Ishikawa (cell line): ENCODE measurements around the gene MSANTD1.

Experiments used
- CEBPB ChIP-seq: IDR thresholded peaks from 2 replicates; pipeline ENCODE4 v1.6.1; 2012
- EGR1 ChIP-seq: IDR thresholded peaks from 2 replicates; pipeline ENCODE4 v1.6.1; 2012
- EP300 ChIP-seq: IDR thresholded peaks from 2 replicates; pipeline ENCODE4 v1.6.1; 2012; ENCODE audit warnings: borderline replicate concordance
- FOXM1 ChIP-seq: IDR thresholded peaks from 2 replicates; pipeline ENCODE4 v1.6.1; 2012; ENCODE audit warnings: low read depth, borderline replicate concordance
- RAD21 ChIP-seq: IDR thresholded peaks from 2 replicates; pipeline ENCODE4 v1.6.1; 2012; ENCODE audit warnings: low read depth
- YY1 ChIP-seq: IDR thresholded peaks from 2 replicates; pipeline ENCODE4 v1.6.1; 2012; ENCODE audit warnings: low read depth
- ZBTB7A ChIP-seq: IDR thresholded peaks from 2 replicates; pipeline ENCODE4 v1.6.1; 2012; ENCODE audit warnings: low read depth
- TF ChIP-seq, protein P1 (sequence below): IDR thresholded peaks from 2 replicates; pipeline ENCODE4 v1.6.1; 2012
- TF ChIP-seq, protein P2 (sequence below): IDR thresholded peaks from 2 replicates; pipeline ENCODE4 v1.6.1; 2012
- TF ChIP-seq, protein P3 (sequence below): IDR thresholded peaks from 2 replicates; pipeline ENCODE4 v1.6.1; 2012; ENCODE audit warnings: low read depth, mild to moderate bottlenecking

DNA sequence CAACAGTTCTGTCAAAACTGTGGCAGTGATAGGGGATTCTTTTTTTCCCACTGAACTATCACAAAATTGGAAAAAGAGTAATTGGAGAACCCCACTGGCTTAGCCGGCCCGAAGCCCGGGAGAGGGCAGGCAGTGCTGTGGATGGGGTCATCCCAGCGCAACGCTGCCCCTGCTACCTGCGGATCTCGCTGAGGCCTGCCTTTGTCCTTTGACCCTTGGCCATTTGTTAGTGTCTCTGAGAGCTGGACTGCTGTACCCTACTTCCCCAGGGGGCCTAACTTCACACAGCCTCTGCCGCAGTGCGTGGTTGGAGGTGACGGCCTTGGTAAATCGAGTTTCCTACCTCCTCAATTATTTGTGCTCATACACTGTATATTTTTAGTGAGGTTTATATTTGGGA lies 43.0 kb upstream of the MSANTD1 start:
- TF ChIP-seq RAD21 (no peak), EP300 (no peak), EGR1 (no peak), CEBPB (no peak), YY1 (no peak), FOXM1 (no peak), ZBTB7A (no peak)
- TF ChIP-seq, protein P1, sequence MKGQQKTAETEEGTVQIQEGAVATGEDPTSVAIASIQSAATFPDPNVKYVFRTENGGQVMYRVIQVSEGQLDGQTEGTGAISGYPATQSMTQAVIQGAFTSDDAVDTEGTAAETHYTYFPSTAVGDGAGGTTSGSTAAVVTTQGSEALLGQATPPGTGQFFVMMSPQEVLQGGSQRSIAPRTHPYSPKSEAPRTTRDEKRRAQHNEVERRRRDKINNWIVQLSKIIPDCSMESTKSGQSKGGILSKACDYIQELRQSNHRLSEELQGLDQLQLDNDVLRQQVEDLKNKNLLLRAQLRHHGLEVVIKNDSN: no peak
- TF ChIP-seq, protein P2, sequence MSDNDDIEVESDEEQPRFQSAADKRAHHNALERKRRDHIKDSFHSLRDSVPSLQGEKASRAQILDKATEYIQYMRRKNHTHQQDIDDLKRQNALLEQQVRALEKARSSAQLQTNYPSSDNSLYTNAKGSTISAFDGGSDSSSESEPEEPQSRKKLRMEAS: no peak
- TF ChIP-seq, protein P3, sequence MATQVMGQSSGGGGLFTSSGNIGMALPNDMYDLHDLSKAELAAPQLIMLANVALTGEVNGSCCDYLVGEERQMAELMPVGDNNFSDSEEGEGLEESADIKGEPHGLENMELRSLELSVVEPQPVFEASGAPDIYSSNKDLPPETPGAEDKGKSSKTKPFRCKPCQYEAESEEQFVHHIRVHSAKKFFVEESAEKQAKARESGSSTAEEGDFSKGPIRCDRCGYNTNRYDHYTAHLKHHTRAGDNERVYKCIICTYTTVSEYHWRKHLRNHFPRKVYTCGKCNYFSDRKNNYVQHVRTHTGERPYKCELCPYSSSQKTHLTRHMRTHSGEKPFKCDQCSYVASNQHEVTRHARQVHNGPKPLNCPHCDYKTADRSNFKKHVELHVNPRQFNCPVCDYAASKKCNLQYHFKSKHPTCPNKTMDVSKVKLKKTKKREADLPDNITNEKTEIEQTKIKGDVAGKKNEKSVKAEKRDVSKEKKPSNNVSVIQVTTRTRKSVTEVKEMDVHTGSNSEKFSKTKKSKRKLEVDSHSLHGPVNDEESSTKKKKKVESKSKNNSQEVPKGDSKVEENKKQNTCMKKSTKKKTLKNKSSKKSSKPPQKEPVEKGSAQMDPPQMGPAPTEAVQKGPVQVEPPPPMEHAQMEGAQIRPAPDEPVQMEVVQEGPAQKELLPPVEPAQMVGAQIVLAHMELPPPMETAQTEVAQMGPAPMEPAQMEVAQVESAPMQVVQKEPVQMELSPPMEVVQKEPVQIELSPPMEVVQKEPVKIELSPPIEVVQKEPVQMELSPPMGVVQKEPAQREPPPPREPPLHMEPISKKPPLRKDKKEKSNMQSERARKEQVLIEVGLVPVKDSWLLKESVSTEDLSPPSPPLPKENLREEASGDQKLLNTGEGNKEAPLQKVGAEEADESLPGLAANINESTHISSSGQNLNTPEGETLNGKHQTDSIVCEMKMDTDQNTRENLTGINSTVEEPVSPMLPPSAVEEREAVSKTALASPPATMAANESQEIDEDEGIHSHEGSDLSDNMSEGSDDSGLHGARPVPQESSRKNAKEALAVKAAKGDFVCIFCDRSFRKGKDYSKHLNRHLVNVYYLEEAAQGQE: no peak
